Gastrocnemius medialis (tissue), 4 donors: ENCODE measurements around the gene HGD. TPM values are rescaled to one million over a fixed set of nuclear protein-coding genes. Genes with fewer than 3 reads are reported as not detected.

Source experiments
- ATAC-seq, 2 donors: fragments of 150-250 bp; one replicate each; pipeline ENCODE4 v1.9.1; 2016
- DNase-seq, 2 donors: peaks; one replicate each; pipeline ENCODE4 v3.0.0-alpha.2; 2019
- H3K27ac ChIP-seq, 4 donors: fragments of 200-600 bp; sonication (generic); 1 replicate in 1 of 4; 2 replicates in 3 of 4; pipeline ENCODE4 v1.5.1; 2016 to 2018; ENCODE audit warnings: mild to moderate bottlenecking in 2 of 4, moderate library complexity in 1 of 4
- H3K27me3 ChIP-seq, 3 donors: fragments of 200-600 bp; sonication (generic) in 2 of 3; 1 replicate in 1 of 3; 2 replicates in 2 of 3; pipeline versions ENCODE4 v1.5.1 to v1.6.0; 2016 to 2019; ENCODE audit warnings: mild to moderate bottlenecking in 1 of 3, moderate library complexity in 1 of 3
- H3K36me3 ChIP-seq, 2 donors: fragments of 200-600 bp; sonication (generic) in 1 of 2; one replicate each; pipeline ENCODE4 v1.5.1; 2017 to 2018
- H3K4me1 ChIP-seq, 2 donors: fragments of 200-600 bp; sonication (generic) in 1 of 2; one replicate each; pipeline ENCODE4 v1.5.1; 2016 to 2017; ENCODE audit warnings: mild to moderate bottlenecking in 2 of 2
- H3K4me3 ChIP-seq, 4 donors: fragments of 200-600 bp; sonication (generic) in 3 of 4; 1 replicate in 1 of 4; 2 replicates in 3 of 4; pipeline ENCODE4 v1.5.1; 2016 to 2019; ENCODE audit warnings: mild to moderate bottlenecking in 2 of 4
- H3K9me3 ChIP-seq, 3 donors: fragments of 200-600 bp; sonication (generic) in 2 of 3; 1 replicate in 1 of 3; 2 replicates in 2 of 3; pipeline ENCODE4 v1.5.1; 2016 to 2019
- CTCF ChIP-seq, 5 experiments: fragments of 450-650 bp in 3 of 5; fragments of 200-600 bp in 2 of 5; sonication (generic) in 2 of 5; IDR thresholded peaks in 4 of 5; conservative IDR thresholded peaks in 1 of 5; 1 replicate in 4 of 5; 2 replicates in 1 of 5; pipeline ENCODE4 v1.5.1; 2016 to 2019; ENCODE audit warnings: antibody characterized with exemption in 5 of 5, mild to moderate bottlenecking in 3 of 5, moderate library complexity in 3 of 5
- POLR2A ChIP-seq, 2 donors: fragments of 450-650 bp; IDR thresholded peaks; one replicate each; pipeline ENCODE4 v1.6.1; 2017; ENCODE audit warnings: antibody characterized with exemption in 2 of 2, mild to moderate bottlenecking in 2 of 2, moderate library complexity in 2 of 2
- in situ Hi-C, 4 donors: fragments of 200-750 bp; cut with MboI; loops; one replicate each; pipeline versions ENCODE4 v1.15.0 to v1.8.0; 2017; ENCODE audit warnings: low sequenced_read_pairs in 4 of 4
- intact Hi-C: fragments of 100-400 bp; cut with DNase I; formaldehyde crosslinking; loops from one replicate; pipeline ENCODE4 v1.15.1; 2023; ENCODE audit warnings: low total_unique reads
- total RNA-seq, 4 donors: library from RNA; depleted of rRNA; stranded (reverse); fragments of >200 nt; gene quantifications; one replicate each; pipeline versions ENCODE4 v1.1.0 to v1.2.3, GENCODE V29; 2016

HGD gene
- total RNA-seq, 4 donors from 2014 or later: 0.68 to 4.1 (median 1.3) TPM; not detected in 1

DNA sequence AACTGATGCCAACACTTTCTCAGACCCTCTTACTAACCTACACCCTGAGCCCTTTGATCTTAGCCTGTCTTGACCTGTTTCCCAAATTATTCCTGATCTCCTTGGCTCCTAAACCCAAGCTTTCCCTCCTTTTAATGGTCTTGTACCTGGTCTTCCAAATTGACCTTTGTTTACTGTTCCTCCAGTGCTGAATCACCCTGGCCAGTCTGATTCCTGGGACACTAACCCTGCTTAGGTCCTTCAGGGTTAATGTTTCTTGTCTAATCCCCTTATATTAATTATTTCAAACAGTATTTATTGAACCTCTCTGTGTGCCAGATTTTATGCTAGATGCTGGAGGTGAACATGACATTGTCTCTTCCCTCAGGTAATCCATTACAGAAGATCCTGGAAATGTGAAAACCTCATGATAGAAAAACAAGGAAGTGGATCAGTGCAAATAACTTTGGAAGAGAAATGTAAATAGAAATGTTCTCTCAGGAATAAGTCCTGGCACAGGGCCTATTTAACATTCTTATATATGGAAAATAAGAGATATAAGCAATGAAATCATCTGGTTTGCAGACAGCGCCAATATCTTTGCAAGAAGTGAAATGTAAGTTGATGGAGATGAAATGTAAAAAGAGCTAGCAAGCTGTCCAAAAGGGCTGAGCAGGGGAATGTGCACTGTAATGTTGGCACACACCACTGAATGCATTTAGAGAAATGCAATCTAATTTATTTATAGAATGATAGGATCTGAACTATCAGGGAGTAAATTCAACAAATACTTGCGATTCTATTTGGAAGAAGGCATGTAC is 20.7 kb downstream of the HGD start:
- Histone ChIP-seq H3K27ac (no peak overlapping the region), H3K9me3 (no peaks in the 10 kb centered on the region), H3K4me3 (no peak overlapping the region), H3K27me3 (no peaks in the 10 kb centered on the region), H3K4me1 (no peaks in the 10 kb centered on the region), H3K36me3 (no peaks in the 10 kb centered on the region)
- ATAC-seq (no peak), DNase-seq (no peak)
- in situ Hi-C loops (no loop called here), intact Hi-C loops (no loop called here)
- TF ChIP-seq POLR2A (IDR thresholded peaks at IDR 0.05): no peak

DNA sequence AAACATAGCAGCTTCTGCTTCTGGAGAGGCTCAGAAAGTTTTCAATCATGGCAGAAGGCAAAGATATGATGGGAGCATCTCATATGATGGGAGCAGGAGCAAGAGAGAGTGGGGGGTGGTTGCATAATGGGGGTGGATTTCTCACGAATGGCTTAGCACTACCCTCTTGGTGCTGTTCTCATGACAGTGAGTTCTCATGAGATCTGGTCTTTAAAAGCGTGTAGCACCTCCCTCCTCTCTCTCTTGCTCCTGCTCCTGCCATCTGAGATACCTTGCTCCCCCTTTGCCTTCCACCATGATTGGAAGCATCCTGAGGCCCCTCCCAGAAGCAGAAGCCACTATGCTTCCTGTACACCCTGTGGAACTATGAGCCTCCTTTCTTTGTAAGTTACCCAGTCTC is 22.2 kb downstream of the HGD start:
- Histone ChIP-seq H3K4me1 (no peaks in the 10 kb centered on the region), H3K36me3 (no peaks in the 10 kb centered on the region), H3K27me3 (no peaks in the 10 kb centered on the region), H3K27ac (no peak overlapping the region), H3K4me3 (no peak overlapping the region), H3K9me3 (no peaks in the 10 kb centered on the region)
- TF ChIP-seq CTCF (IDR thresholded peaks at IDR 0.05 in 4 of 5, conservative IDR thresholded peaks at IDR 0.05 in 1 of 5) (no peak), POLR2A (IDR thresholded peaks at IDR 0.05) (no peak)
- ATAC-seq (no peak), DNase-seq (no peak)
- intact Hi-C loops (no loop called here), in situ Hi-C loops (no loop called here)

DNA sequence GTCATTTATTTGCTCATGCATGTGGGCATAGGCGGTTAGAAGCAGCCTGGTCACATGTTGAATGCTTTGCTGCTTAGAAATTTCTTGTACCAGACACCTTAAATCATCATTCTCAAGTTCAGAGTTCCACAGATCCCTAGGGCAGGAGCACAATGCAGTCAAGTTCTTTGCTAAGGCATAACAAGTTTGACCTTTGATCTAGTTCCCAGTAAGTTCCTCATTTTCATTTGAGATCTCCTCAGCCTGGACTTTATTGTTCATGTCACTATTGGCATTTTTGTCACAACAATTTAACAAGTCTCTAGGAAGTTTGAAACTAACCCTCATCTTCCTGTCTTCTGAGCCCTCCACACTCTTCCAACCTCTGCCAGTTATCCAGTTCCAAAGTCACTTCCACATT is 22.8 kb downstream of the HGD start:
- Histone ChIP-seq H3K4me1 (no peaks in the 10 kb centered on the region), H3K4me3 (no peak overlapping the region), H3K27ac (no peak overlapping the region), H3K27me3 (no peaks in the 10 kb centered on the region), H3K36me3 (no peaks in the 10 kb centered on the region), H3K9me3 (no peaks in the 10 kb centered on the region)
- in situ Hi-C loops: no loop called here
- ATAC-seq (no peak), DNase-seq (no peak)
- intact Hi-C loops: no loop called here
- TF ChIP-seq CTCF (IDR thresholded peaks at IDR 0.05 in 4 of 5, conservative IDR thresholded peaks at IDR 0.05 in 1 of 5) (no peak), POLR2A (IDR thresholded peaks at IDR 0.05) (no peak)

GRCh38 chr3:120652896-120653545 is 29.0 kb downstream of the HGD start:
- intact Hi-C loops: no loop called here
- no peak overlapping the region for H3K27ac ChIP-seq
- no peaks in the 10 kb centered on the region for H3K9me3 ChIP-seq
- ATAC-seq (no peak), DNase-seq (no peak)
- no peaks in the 10 kb centered on the region for H3K4me1 ChIP-seq
- in situ Hi-C loops: no loop called here
- H3K36me3 ChIP-seq: no peaks in the 10 kb centered on the region
- TF ChIP-seq POLR2A (IDR thresholded peaks at IDR 0.05) (no peak), CTCF (IDR thresholded peaks at IDR 0.05 in 4 of 5, conservative IDR thresholded peaks at IDR 0.05 in 1 of 5) (no peak)
- no peak overlapping the region for H3K4me3 ChIP-seq
- no peaks in the 10 kb centered on the region for H3K27me3 ChIP-seq

DNA sequence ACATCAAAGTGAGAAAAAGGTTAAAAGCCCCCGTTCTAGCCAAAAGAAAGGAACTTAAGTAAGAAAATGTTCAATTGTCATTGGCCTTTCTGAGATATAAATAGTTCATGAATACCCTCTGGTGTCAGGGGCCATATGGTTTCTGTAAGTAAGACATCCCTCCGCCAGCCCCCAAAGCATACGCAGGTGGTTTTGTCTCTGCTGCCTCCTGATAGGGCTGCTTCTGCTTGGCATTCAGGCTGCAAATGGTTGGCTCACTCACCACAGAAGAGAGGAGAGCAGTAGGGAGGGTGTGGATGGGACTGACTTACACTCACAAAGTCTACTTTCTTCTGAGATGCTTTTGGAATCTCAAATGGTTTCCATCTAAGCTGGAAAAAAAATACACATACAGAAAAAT is 29.8 kb downstream of the HGD start:
- no peak for DNase-seq
- in situ Hi-C loops (no loop called here), intact Hi-C loops (no loop called here)
- Histone ChIP-seq H3K4me1 (no peaks in the 10 kb centered on the region), H3K36me3 (no peaks in the 10 kb centered on the region), H3K27me3 (no peaks in the 10 kb centered on the region), H3K27ac (no peak overlapping the region), H3K4me3 (no peak overlapping the region), H3K9me3 (no peaks in the 10 kb centered on the region)
- no peak for ATAC-seq
- TF ChIP-seq POLR2A (IDR thresholded peaks at IDR 0.05) (no peak), CTCF (IDR thresholded peaks at IDR 0.05 in 4 of 5, conservative IDR thresholded peaks at IDR 0.05 in 1 of 5) (no peak)
